Keratinocyte (primary cell): ENCODE measurements around the gene TMEM151A. TPM values are rescaled to one million over a fixed set of nuclear protein-coding genes. Genes with fewer than 3 reads are reported as not detected.

Source experiments
- DNase-seq: peaks from one replicate; pipeline ENCODE4 v3.0.0-alpha.2; 2011; ENCODE audit warnings: low read depth, missing footprints, low spot score
- FAIRE-seq: peaks from 2 replicates; lab custom pipeline; 2011; peaks lifted over from hg19 to GRCh38; lab: Jason Lieb, UNC
- H2AFZ ChIP-seq: 2 replicates; pipeline ENCODE4 v1.6.0; 2012; ENCODE audit warnings: low read length, control low read depth, inconsistent platforms; ENCODE audit not compliant: control insufficient read depth
- H3K27ac ChIP-seq: 2 replicates; pipeline ENCODE4 v1.5.1; 2011; ENCODE audit warnings: low read length; ENCODE audit not compliant: control insufficient read depth, insufficient read depth
- H3K27me3 ChIP-seq: 3 replicates; pipeline ENCODE4 v1.6.0; 2011; ENCODE audit warnings: low read length; ENCODE audit not compliant: control insufficient read depth, insufficient read depth; ENCODE audit errors: extremely low read depth
- H3K36me3 ChIP-seq, 2 experiments: 2 replicates in 1 of 2; 3 replicates in 1 of 2; pipeline ENCODE4 v1.5.1; 2011; ENCODE audit warnings: low read length in 2 of 2, mild to moderate bottlenecking in 1 of 2; ENCODE audit not compliant: control insufficient read depth in 2 of 2, insufficient read depth in 2 of 2; ENCODE audit errors: extremely low read depth in 1 of 2
- H3K4me1 ChIP-seq: 3 replicates; pipeline ENCODE4 v1.5.1; 2011; ENCODE audit warnings: low read length; ENCODE audit not compliant: control insufficient read depth, insufficient read depth; ENCODE audit errors: extremely low read depth
- H3K4me2 ChIP-seq: 3 replicates; pipeline ENCODE4 v1.6.0; 2011; ENCODE audit warnings: low read depth, low read length; ENCODE audit not compliant: control insufficient read depth, insufficient read depth; ENCODE audit errors: extremely low read depth
- H3K4me3 ChIP-seq, 3 experiments: fragments of 200-600 bp in 1 of 3; sonication (generic) in 1 of 3; 2 replicates in 2 of 3; 3 replicates in 1 of 3; pipeline ENCODE4 v1.5.1; 2011 to 2016; ENCODE audit warnings: low read length in 3 of 3, mild to moderate bottlenecking in 3 of 3, control low read depth in 2 of 3, inconsistent platforms in 1 of 3, low read depth in 1 of 3, mixed read lengths in 1 of 3, mixed run types in 1 of 3, moderate library complexity in 1 of 3; ENCODE audit not compliant: control insufficient read depth in 2 of 3, insufficient read depth in 2 of 3; ENCODE audit errors: extremely low read depth in 1 of 3
- H3K79me2 ChIP-seq: 2 replicates; pipeline ENCODE4 v1.6.0; 2012; ENCODE audit warnings: low read length; ENCODE audit not compliant: control insufficient read depth, insufficient read depth
- H3K9ac ChIP-seq: 3 replicates; pipeline ENCODE4 v1.6.0; 2011; ENCODE audit warnings: low read length; ENCODE audit not compliant: control insufficient read depth, insufficient read depth; ENCODE audit errors: extremely low read depth
- H3K9me1 ChIP-seq: 3 replicates; pipeline ENCODE4 v1.6.0; 2011; ENCODE audit warnings: low read length; ENCODE audit not compliant: control insufficient read depth, insufficient read depth; ENCODE audit errors: extremely low read depth
- H3K9me3 ChIP-seq: 2 replicates; pipeline ENCODE4 v1.5.1; 2012; ENCODE audit warnings: low read depth, low read length; ENCODE audit not compliant: control insufficient read depth
- H4K20me1 ChIP-seq: 3 replicates; pipeline ENCODE4 v1.6.0; 2011; ENCODE audit warnings: low read length; ENCODE audit not compliant: control insufficient read depth, insufficient read depth; ENCODE audit errors: extremely low read depth
- CTCF ChIP-seq, 3 experiments: IDR thresholded peaks in 1 of 3; conservative IDR thresholded peaks in 1 of 3; optimal IDR thresholded peaks in 1 of 3; 2 replicates in 2 of 3; 3 replicates in 1 of 3; pipeline versions ENCODE3 to v1.5.1; 2011; ENCODE audit warnings: low read length in 3 of 3, mild to moderate bottlenecking in 3 of 3, moderate library complexity in 2 of 3, control low read depth in 1 of 3, inconsistent platforms in 1 of 3; ENCODE audit not compliant: insufficient read depth in 2 of 3; ENCODE audit errors: extremely low read depth in 1 of 3
- EZH2 ChIP-seq: IDR thresholded peaks from one replicate; pipeline ENCODE4 v1.6.1; 2012; ENCODE audit warnings: inconsistent platforms, mild to moderate bottlenecking, low read length, moderate library complexity
- dilution Hi-C: fragments of 300-500 bp; cut with MboI; formaldehyde crosslinking; loops from one replicate; pipeline ENCODE4 v1.7.0; 2020; ENCODE audit warnings: low sequenced_read_pairs; ENCODE audit not compliant: extremely low pct_ligation_motif_present
- polyA plus RNA-seq, 5 experiments: library from polyadenylated mRNA; depleted of rRNA in 3 of 5; stranded (reverse) in 3 of 5; stranded (forward) in 1 of 5; unstranded in 1 of 5; fragments of >200 nt; gene quantifications; 1 replicate in 1 of 5; 2 replicates in 3 of 5; 3 replicates in 1 of 5; pipeline versions ENCODE4 v1.2.1 to v1.2.3, GENCODE V29; 2011 to 2012; ENCODE audit warnings: missing spikeins in 2 of 5, low read depth in 1 of 5, low replicate concordance in 1 of 5

Gene TMEM151A
- polyA plus RNA-seq, 1 donor (not counting 4 experiments of a cell fraction or from before 2014, with no cell fraction given), result not detected

DNA sequence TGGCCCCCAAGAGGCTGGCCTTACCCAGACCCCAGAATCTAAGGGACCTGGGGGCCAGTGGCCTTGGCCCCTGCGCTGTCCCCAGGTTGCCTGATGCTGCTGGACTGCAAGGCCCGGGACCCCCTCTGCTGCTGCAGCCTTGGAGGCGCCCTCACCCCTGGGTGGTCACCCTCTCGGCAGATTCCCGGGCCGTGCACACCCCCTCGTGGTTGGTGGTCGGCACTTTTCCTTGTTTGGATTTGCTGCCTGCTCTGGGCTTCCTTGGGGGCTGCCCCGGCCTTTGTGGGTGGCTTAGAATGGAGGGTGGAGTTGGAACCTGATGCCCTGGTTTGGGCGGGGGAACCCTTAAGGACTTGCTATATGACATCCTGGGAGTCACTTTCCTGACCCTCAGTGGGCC is 39.2 kb downstream of the TMEM151A start:
- peaks cover 23 to 31% of the 10 kb centered on the region in 2 experiments for H3K36me3 ChIP-seq
- DNase-seq (no peak), FAIRE-seq (no peak)
- H3K9me1 ChIP-seq, result no peaks in the 10 kb centered on the region
- no peak overlapping the region for H3K9ac ChIP-seq
- H2AFZ ChIP-seq, result no peak overlapping the region
- TF ChIP-seq CTCF (optimal IDR thresholded peaks at IDR 0.05 in 1 of 3, IDR thresholded peaks at IDR 0.05 in 1 of 3, conservative IDR thresholded peaks at IDR 0.05 in 1 of 3; ENCODE audit: extremely low read depth in 1 of 3, insufficient read depth in 2 of 3, low read length in 3 of 3), result no peak
- no peak for TF ChIP-seq EZH2
- H3K4me1 ChIP-seq, result peaks cover 39% of the 10 kb centered on the region
- no peaks in the 10 kb centered on the region for H3K9me3 ChIP-seq
- H3K27me3 ChIP-seq, result no peaks in the 10 kb centered on the region
- dilution Hi-C loops, result no loop called here
- H3K79me2 ChIP-seq, result peaks cover 22% of the 10 kb centered on the region
- no peak overlapping the region for H3K4me2 ChIP-seq
- H3K4me3 ChIP-seq, result no peak overlapping the region
- H3K27ac ChIP-seq, result no peak overlapping the region
- peaks cover 3% of the 10 kb centered on the region for H4K20me1 ChIP-seq

DNA sequence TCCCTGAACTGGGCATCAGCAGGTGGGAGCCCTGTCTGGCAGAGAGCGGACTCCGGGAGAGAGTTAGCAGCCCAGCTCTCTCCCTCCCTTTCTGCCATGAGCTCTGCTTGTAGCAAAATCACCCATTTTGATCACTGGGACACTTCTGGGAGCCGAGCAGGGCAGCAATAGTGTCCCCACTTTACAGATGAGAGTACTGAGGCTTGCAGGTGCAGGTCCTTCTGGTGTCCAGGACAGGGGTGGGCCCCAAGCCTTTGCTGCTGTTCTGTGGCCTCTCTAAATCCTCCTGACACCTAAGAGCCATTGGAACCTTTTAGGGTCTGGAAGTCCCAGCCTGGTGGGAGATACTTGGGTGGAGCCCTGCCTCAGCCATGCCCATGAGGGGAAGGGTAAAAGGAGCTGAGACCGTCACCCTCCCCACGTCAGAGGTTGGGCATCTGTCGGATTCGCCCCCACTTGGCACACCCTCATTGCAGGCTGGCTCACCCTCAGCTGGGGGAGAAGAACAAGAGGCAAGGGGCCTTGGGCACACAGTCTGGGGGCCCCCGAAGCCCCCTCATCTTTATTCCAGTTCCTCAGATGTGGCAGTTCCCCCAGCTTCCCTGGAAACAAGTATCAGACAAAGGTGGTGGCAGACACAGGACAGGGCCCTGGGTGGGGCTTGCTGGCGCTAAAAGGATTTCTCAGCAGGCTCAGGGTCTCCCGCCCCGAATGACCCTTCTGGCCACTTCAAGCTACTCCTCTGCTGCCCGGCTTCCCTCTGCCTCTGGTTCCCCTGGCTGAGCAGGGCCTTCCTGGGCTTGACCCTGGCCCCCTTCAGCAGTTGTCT is 40.1 kb downstream of the TMEM151A start:
- Histone ChIP-seq H3K27ac (no peak overlapping the region), H3K4me3 (no peak overlapping the region), H3K79me2 (peaks cover 22% of the 10 kb centered on the region), H3K9me1 (peaks cover 3% of the 10 kb centered on the region), H3K36me3 (peaks cover 23 to 31% of the 10 kb centered on the region in 2 experiments), H3K9ac (no peak overlapping the region), H3K27me3 (no peaks in the 10 kb centered on the region), H3K4me1 (peaks cover 40% of the 10 kb centered on the region), H3K9me3 (no peaks in the 10 kb centered on the region), H2AFZ (no peak overlapping the region), H4K20me1 (peaks cover 3% of the 10 kb centered on the region), H3K4me2 (no peak overlapping the region)
- TF ChIP-seq EZH2, result no peak
- no peak for TF ChIP-seq CTCF (optimal IDR thresholded peaks at IDR 0.05 in 1 of 3, IDR thresholded peaks at IDR 0.05 in 1 of 3, conservative IDR thresholded peaks at IDR 0.05 in 1 of 3; ENCODE audit: extremely low read depth in 1 of 3, insufficient read depth in 2 of 3, low read length in 3 of 3)
- FAIRE-seq (no peak), DNase-seq (no peak)
- dilution Hi-C loops, result no loop called here
